NCI-H128 (cell line): ENCODE results near the gene RTN4RL2.
A peak's percentile ranks its signal among the peaks of the same experiment; 100 is the strongest.
"Not testable (repeated sequence)": the region's sequence is repeated elsewhere in the genome, so short reads cannot be mapped to it uniquely, and the experiment has no call there.

Experiments
- DNase-seq: peaks from one replicate; lab custom pipeline; 2025; ENCODE audit not compliant: unreplicated experiment; lab: John Stamatoyannopoulos, UW

RTN4RL2 gene

GRCh38 chr11:57432149-57432561 is 28.2 kb upstream of the RTN4RL2 start:
- no peak for DNase-seq

DNA sequence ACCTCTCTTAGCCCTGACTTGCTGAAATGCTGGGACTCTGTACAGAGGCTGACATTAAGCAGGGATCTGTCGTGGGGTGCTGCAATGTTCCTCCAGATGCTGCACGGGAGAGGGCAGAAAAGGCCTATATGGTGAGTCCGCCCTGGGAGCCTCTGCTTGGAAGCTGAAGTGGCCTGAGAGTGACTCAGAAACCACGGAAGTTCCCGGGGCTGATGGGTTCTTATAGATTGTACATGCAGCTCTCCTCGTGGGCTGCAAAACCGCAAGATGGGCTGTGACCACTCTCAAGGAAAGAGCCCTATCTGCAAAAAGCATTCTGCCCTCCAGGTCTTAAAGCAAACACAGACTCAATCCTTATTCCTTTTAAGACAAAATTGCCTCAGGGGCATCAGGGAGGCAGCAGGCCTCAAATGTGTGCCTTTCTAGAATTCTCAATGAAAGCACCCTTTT is 27.6 kb upstream of the RTN4RL2 start:
- DNase-seq, result no peak

DNA sequence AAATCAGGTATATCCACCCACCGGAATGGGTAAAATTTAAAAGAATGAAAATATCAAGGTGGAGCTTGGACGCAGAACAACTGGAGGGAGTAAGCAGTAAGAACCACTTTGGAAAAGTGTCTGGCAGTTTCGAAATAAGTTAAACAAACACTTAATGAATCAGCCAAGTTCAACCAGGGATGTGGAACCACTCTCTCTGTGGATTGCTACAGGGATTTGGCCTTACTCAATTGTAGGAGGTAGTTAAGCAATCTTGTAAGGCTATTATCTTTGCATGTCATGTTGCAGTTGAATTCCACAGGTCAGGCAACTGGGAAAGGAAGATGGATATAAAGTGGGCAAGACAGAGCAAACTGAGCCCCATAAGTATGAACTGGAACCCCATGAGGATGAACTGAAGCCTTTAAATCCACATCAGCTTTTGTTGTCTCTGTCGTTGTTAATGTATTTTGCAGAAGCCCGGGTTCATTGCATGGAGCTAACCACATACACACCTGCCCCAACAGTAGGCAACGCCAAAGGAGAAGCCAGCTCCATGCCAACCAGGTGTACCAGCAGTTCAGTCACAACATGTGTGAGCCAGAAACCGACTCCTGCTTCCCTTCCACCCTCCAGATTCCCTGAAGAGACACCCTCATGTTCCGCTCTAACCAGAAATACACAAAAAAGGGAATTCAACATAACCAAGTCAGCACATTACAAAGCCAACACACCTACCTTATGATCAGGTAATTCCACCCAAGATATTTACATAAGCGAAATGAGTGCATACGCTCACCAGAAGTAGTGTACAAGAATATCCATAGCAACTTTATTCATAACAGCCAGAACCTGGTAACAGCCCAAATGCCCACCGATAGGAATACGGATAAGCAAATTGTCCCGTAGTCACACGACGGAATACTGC is 25.4 kb upstream of the RTN4RL2 start:
- DNase-seq, result no peak

DNA sequence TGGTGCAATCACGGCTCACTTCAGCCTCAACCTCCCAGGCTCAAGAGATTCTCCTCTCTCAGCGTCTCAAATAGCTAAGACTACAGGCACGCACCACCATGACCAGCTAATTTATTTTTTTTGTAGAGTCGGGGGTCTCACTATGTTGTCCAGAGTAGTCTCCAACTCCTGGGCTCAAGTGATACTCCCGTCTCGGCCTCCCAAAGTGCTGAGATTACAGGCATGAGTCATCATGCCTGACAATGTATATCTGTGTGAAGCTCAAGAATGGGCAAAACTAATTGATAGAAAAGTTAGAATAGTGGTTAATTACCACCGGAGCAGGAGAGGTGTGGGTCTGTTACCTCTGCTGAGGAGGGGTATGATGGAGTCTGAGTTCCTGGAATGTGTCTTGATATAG is 24.3 kb upstream of the RTN4RL2 start:
- no peak for DNase-seq

DNA sequence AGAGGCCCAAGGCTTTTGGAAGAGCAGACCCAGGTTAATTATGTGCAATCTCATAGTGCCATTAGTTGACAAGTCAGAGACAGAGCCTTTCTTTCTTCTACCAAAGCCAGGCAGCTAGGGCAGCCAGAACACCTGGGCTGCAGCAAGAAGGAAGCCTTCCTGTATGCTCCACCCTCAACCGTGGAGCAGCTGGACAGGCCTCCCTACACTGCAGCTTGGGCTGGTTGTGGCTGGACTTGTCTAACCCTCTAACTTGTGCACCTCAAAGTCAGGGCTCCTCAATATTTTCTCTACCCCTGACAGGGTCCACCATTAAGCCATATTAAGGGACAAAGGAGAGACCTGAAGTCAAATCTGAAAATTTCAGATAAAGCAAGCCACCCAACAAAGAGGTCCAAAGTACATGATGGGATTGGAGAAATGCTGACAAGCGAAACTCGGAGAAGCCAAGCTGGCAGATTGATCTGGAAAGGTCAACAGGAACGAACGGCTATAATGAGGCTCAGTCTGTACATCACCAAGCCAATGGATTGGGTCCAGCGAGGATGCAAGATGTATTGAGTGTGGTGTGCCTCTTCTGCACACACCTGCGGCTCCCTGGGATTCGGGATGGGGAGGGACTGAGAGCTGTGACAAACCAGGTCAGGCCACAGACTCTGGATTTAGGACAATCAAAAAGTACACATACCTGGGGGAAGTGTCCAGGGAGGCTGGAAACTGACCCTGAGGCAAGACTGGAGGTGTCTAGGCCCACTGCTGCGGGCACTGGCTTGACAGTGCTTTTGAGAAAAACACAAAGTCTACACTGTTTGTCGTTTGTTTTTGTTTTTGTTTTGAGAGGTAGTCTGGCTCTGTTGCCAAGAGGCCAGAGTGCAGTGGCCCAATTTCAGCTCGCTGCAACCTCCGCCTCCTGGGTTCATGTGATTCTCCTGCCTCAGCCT is 21.7 kb upstream of the RTN4RL2 start:
- DNase-seq, result no peak

- DNase-seq, result no peak
These were observed 20.5 kb upstream of the RTN4RL2 start for GRCh38 chr11:57439786-57440185.

DNA sequence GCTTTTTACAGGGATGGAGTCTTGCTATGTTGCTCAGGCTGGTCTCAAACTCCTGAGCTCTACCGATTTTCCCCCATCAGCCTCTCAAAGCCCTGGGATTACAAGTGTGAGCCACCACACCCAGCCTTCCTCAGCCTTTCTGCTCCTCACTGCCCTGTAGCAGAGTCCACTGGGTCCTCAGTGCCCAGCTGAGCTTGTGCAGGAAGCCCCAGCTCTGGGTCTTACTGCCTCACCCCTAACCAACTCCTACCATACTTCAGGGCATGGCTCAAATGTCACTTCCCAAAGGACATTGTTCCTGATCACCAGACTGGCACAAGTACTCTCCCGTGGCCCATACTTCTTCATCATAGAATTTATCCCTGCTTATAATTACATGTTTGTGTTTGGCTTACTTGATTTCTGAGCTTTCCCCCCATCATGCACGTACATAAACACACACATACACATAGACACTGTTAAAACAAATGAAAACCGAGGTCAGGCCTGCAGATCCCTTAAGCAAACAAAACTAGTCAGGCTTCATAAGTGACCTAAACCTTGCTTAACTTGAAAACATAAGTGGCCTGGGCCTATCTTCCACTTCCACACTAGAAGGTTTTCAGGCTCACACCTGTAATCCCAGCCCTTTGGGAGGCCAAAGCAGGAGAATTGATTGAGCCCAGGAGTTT is 19.4 kb upstream of the RTN4RL2 start:
- DNase-seq, result no peak

GRCh38 chr11:57444362-57445121 is 15.8 kb upstream of the RTN4RL2 start:
- no peak for DNase-seq

DNA sequence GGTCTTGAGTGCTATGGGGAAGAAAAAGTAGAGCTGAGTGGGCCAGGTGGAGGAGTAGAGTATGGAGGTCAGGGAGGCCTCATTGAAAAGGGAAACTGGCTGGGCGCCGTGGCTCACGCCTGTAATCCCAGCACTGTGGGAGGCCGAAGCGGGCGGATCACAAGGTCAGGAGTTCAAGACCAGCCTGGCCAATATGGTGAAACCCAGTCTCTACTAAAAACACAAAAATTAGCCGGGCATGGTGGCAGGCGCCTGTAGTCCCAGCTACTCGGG is 15.3 kb upstream of the RTN4RL2 start:
- DNase-seq, result not testable (repeated sequence)

- DNase-seq, result no peak
These were observed 14.3 kb upstream of the RTN4RL2 start for GRCh38 chr11:57446055-57446454.

DNA sequence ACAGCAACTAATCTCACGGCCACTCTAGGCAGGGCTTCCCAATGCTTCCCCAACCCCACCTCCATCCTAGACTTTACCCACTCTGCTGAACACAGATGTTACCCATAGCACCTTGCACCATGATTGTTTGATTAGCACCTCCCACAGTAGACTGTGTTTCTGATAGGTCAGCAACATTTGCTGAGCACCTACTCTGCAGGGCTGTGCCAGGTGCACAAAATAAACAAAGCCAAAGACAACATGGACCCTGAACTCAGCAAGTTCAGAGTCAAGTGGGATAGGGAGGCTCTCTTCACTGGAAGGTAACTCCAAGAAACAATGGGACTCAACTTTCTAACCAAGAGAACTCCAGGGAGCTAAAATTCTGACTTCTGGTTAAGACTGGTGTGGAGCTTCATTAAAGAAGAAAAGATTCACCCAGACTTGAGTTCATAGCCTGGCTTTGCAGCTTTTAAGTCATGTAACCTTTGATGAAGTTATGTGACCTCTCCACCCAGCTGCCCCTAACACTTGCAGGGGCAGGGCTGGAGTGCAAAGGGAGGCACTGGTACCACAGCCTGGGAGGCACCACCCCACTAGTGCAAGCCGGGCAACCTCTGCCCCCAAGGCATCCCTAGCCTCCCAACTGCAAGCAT is 6.7 kb upstream of the RTN4RL2 start:
- DNase-seq, result no peak

DNA sequence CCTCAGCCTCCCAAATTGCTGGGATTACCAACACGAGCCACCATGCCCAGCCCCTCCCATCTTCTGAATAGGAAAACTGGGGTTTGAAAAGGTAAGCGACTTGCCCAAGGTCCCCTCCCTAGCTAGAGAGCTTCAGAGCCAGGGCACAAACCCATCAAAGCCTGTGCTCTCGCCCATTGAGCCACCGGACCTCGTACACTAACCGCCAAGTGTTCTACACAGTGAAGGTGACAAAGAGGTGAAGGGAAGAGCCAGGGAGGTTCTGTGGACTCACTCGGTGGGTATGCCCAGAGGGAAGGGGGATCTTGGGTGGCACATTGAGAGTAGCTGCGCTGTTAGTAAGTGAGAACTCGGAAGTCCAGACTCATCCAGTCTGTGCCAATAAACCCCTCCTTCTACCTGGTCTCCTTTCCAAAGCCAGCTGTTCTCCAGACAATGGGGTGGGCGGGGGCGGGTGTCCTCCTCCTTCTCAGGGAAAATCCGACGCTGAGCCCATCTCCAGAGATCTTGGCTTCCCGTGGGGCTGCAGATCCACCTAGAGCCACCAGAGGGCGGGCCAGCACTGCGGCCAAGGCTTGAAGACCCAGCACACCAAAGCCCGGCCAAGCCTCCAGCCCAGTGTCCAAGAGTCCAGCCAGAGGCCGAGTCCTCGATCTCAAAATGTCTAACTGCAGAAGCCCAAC is 3.2 kb upstream of the RTN4RL2 start:
- DNase-seq, result peak; percentile 20

- no peak for DNase-seq
These were observed 2.7 kb upstream of the RTN4RL2 start for GRCh38 chr11:57457643-57458023.

GRCh38 chr11:57458060-57458409 is 2.3 kb upstream of the RTN4RL2 start:
- no peak for DNase-seq

DNA sequence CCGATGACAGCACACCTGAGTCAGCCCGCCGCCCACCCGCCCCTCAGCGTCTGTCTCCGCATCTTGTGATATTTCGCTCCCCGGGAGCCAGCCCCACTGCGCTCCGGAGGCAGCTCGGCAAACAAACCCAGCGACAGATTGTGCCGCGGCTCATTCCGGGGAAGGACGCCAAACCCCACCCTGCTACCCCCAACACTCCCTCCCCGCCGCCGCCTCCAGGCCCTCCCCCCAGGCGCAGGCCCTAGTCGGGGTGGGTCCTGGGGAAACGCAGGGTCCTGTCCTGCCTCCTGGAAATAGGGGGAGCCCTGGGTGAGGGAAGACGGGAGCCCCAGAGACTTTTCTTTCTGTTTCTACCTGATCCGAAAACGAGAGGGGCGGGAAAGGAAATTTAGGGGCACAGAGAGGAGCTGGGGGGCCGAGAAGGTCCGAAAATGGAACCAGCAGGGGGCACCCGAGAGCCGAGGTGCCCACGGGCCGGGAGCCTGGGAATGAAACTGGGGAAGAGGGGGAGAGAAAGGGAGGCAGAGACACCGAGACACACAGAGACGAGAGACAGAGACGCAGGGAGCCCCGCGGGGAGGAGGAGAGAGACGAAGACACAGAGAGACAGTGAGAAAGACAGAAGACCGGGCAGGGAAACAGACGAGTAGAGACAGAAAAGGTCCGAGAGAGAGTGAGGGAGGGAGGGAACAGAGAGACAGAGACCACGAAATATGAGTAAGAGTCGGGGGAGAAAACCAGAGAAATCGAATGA is 1.7 kb upstream of the RTN4RL2 start:
- no peak for DNase-seq

DNA sequence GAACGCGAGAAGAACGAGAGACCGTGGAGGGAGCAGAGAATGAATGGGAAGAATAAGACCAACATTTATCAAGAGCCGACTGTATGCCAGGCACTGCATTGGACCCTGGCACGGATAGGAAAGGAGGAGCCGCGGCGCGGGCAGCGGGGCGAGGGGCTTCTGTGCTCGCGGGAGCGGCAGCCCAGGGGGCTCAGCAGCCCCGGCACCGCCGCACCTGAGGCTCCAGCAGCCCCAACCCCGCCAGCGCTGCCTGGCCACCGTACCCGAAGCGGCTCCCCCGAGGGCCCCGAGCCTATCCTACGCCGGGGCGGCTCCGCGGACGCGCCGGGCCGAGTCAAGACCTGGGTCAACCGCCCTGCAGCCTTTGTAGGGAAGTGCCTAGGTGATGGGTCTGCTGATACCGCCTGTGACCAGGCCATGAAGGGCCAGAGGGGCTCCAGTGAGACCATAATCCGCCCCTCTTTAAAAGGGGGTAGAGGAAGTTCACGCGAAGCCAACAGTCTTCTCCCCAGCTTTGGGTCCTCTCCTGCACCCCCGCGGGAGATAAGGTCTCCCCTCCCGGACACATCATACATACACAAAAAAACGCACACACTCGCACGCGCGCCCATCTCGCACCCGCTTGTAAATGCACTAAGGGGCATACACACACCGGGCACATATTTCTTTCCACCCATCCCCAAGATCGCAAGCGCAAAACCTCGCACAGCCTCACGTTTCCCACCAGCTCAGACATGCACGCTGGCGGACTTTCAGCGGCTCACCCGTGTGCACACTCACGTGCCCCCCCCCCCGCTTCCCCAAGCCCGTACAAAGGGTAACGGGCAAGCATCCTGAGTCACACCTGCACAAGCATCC is 935 bp upstream of the RTN4RL2 start:
- no peak for DNase-seq

GRCh38 chr11:57460758-57461749 is 726 bp downstream of the RTN4RL2 start:
- DNase-seq, result no peak
